HEK293T (cell line): ENCODE results near the gene CIDEA.

ENCODE experiments used
- BHLHE40 ChIP-seq: fragments of 450-650 bp; IDR thresholded peaks from 2 replicates; pipeline ENCODE4 v1.6.1; 2016; ENCODE audit warnings: mild to moderate bottlenecking, moderate library complexity, borderline replicate concordance
- CTBP1 ChIP-seq: fragments of 450-650 bp; IDR thresholded peaks from 2 replicates; pipeline ENCODE4 v1.6.1; 2016; ENCODE audit warnings: borderline replicate concordance
- ELF4 ChIP-seq: fragments of 450-650 bp; IDR thresholded peaks from 2 replicates; pipeline ENCODE4 v1.6.1; 2017; ENCODE audit warnings: antibody characterized with exemption
- FOXA1 ChIP-seq: fragments of 450-650 bp; IDR thresholded peaks from 2 replicates; pipeline ENCODE4 v1.6.1; 2016; ENCODE audit warnings: mild to moderate bottlenecking
- FOXK2 ChIP-seq: fragments of 450-650 bp; IDR thresholded peaks from 2 replicates; pipeline ENCODE4 v1.6.1; 2016; ENCODE audit warnings: mild to moderate bottlenecking
- HDGF ChIP-seq: fragments of 450-650 bp; IDR thresholded peaks from 2 replicates; pipeline ENCODE4 v1.6.1; 2017; ENCODE audit warnings: antibody characterized with exemption, borderline replicate concordance
- LEF1 ChIP-seq: fragments of 450-650 bp; IDR thresholded peaks from 2 replicates; pipeline ENCODE4 v1.6.1; 2017; ENCODE audit warnings: mild to moderate bottlenecking, borderline replicate concordance
- NFRKB ChIP-seq: fragments of 450-650 bp; IDR thresholded peaks from 2 replicates; pipeline ENCODE4 v1.6.1; 2016; ENCODE audit warnings: mild to moderate bottlenecking, moderate library complexity
- PKNOX1 ChIP-seq: fragments of 450-650 bp; IDR thresholded peaks from 2 replicates; pipeline ENCODE4 v1.6.1; 2016
- SP1 ChIP-seq: fragments of 450-650 bp; IDR thresholded peaks from 2 replicates; pipeline ENCODE4 v1.6.1; 2017
- SUZ12 ChIP-seq: fragments of 450-650 bp; IDR thresholded peaks from 2 replicates; pipeline ENCODE4 v1.6.1; 2016; ENCODE audit warnings: mild to moderate bottlenecking
- TARDBP ChIP-seq: fragments of 450-650 bp; IDR thresholded peaks from 2 replicates; pipeline ENCODE4 v1.6.1; 2016

- TF ChIP-seq CTBP1 (no peak), SP1 (no peak), PKNOX1 (no peak), ELF4 (no peak), SUZ12 (no peak), BHLHE40 (no peak), TARDBP (no peak), LEF1 (no peak), HDGF (no peak), FOXA1 (no peak), FOXK2 (no peak), NFRKB (no peak)
Measured at GRCh38 chr18:12238826-12239225, 15.3 kb upstream of the CIDEA start.
